ENCODE measurements around the gene LEPROT.

DNA sequence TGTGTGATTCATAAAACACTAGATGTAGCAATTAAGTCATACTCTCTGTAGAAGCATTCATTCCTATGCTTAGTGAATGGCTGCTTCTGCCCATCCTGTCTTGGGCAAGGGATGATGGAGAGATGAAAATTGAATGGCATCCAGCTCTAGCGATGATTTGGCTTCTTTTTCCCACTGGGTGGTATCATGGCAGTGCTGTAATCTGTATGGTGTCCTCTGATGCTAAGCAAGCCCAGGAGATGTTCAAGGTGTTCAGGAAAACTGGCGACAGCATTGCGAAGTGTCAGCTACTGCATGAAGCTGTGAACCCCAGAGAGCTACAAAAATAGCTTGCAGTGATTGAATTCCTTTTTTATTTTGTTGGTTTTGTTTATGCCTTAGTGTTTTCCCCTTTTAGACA, 48.9 kb upstream of the LEPROT start:
- TF ChIP-seq, protein P1, sequence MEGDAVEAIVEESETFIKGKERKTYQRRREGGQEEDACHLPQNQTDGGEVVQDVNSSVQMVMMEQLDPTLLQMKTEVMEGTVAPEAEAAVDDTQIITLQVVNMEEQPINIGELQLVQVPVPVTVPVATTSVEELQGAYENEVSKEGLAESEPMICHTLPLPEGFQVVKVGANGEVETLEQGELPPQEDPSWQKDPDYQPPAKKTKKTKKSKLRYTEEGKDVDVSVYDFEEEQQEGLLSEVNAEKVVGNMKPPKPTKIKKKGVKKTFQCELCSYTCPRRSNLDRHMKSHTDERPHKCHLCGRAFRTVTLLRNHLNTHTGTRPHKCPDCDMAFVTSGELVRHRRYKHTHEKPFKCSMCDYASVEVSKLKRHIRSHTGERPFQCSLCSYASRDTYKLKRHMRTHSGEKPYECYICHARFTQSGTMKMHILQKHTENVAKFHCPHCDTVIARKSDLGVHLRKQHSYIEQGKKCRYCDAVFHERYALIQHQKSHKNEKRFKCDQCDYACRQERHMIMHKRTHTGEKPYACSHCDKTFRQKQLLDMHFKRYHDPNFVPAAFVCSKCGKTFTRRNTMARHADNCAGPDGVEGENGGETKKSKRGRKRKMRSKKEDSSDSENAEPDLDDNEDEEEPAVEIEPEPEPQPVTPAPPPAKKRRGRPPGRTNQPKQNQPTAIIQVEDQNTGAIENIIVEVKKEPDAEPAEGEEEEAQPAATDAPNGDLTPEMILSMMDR (IDR thresholded peaks at IDR 0.05; ENCODE audit: low read depth, low read length, poor library complexity, severe bottlenecking) = no peak
- TF ChIP-seq EZH2phosphoT487 (IDR thresholded peaks at IDR 0.05; ENCODE audit: borderline replicate concordance, low read length) = no peak

All from DOHH2 (cell line).